Measurements from ENCODE around the gene SH2D2A.

SH2D2A gene

DNA sequence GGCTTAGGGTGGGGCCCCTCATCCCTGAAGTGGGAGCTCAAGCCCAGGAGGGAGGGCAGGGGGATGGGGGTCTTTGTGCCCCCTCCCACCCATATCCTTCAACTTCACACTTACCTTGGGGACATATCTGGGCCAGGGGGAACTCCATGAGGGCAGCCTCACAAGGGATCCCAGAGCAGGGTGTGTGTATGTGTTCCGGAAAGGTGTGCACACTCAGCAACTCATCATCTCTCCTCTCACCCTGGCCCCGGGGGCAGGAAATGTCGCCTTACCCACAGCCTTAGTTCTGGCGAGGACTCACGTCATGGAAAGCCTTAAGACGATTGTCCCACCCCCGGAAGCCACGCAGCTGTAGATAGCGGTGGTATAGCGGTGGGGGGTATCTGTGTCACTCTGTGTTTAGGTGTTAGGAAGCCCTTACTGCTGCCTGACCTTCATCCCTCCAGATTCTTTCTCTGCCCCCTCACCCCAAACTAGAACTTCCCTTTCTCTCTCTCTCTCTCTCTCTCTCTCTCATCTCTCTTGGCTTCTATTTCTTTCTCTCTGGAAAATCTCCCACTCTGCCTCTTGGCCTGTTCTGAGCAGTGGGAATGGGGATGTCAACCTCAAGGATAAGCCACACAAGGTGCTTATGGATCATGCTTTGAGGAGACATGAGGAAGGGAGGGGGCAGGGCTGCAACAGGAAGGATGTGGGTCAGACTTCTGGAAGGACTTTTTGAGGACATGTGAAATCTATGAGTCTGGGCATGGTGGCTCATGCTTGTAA lies at the start of gene SH2D2A:
Gene SH2D2A, minus strand, starts transcription at position 288 of the 768 bp plus-strand sequence. Its CDS starts 140 bp downstream, at position 148.
- H3K4me3 ChIP-seq (ENCODE audit: low read length), result no peak within 1 kb of the TSS
- peaks cover 29% of the 10 kb centered on the region for H3K4me1 ChIP-seq (ENCODE audit: control insufficient read depth, insufficient read depth, low read length)
- DNase-seq (ENCODE audit: low read depth), result no peak
- no peaks in the 10 kb centered on the region for H3K9me3 ChIP-seq (ENCODE audit: control insufficient read depth, low read length)
- H3K36me3 ChIP-seq (ENCODE audit: control insufficient read depth, insufficient read depth, low read length, severe bottlenecking), result no peaks in the 10 kb centered on the region
- no peaks in the 10 kb centered on the region for H3K27me3 ChIP-seq (replicated peaks; ENCODE audit: control insufficient read depth, insufficient read depth, low read length)
- no peak within 1 kb of the TSS for H3K9ac ChIP-seq (ENCODE audit: low read length)

DNA sequence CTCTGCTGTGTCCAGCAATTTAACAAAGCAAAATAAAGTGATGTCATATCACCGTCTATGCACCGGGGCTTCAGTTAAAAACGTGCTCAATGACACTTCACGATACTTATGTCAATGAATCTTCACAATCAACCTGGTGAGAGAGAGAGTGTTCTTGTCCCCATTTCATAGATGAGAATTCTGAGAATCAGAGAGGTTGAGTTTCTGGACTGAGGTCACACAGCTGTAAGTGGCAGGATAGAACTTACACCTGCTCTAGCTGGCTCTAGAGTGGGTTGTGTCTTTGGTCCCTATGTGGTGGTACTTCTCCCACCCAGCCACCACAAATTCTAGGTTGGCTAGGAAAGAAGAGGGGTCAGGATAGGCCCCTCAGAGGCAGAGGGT lies 49.2 kb upstream of the SH2D2A start:
- H3K27me3 ChIP-seq (replicated peaks; ENCODE audit: control insufficient read depth, insufficient read depth, low read length), result peaks cover 42% of the 10 kb centered on the region
- no peaks in the 10 kb centered on the region for H3K36me3 ChIP-seq (ENCODE audit: control insufficient read depth, insufficient read depth, low read length, severe bottlenecking)
- no peak overlapping the region for H3K9ac ChIP-seq (ENCODE audit: low read length)
- no peak for DNase-seq (ENCODE audit: low read depth)
- peaks cover 8% of the 10 kb centered on the region for H3K4me1 ChIP-seq (ENCODE audit: control insufficient read depth, insufficient read depth, low read length)
- H3K9me3 ChIP-seq (ENCODE audit: control insufficient read depth, low read length), result no peaks in the 10 kb centered on the region
- no peak overlapping the region for H3K4me3 ChIP-seq (ENCODE audit: low read length)

DNA sequence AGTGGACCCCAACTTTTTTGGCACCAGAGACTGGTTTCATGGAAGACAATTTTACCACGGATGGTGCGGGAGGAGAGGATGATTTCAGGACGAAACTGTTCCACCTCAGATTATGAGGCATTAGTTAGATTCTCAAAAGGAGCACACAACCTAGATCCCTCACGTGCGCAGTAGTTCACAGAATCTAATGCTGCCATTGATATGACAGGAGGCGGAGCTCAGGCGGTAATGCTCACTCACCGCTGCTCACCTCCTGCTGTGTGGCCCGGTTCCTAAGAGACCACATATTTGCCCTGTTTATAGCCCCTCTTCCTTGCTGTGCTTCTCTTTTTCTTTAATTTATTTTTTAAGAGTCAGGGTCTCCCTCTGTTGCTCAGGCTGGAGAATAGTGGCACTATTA lies 48.6 kb upstream of the SH2D2A start:
- Histone ChIP-seq H3K4me3 (ENCODE audit: low read length) (no peak overlapping the region), H3K9ac (ENCODE audit: low read length) (no peak overlapping the region), H3K27me3 (replicated peaks; ENCODE audit: control insufficient read depth, insufficient read depth, low read length) (peaks cover 44% of the 10 kb centered on the region), H3K4me1 (ENCODE audit: control insufficient read depth, insufficient read depth, low read length) (peaks cover 4% of the 10 kb centered on the region), H3K9me3 (ENCODE audit: control insufficient read depth, low read length) (no peaks in the 10 kb centered on the region), H3K36me3 (ENCODE audit: control insufficient read depth, insufficient read depth, low read length, severe bottlenecking) (no peaks in the 10 kb centered on the region)
- DNase-seq (ENCODE audit: low read depth), result no peak

DNA sequence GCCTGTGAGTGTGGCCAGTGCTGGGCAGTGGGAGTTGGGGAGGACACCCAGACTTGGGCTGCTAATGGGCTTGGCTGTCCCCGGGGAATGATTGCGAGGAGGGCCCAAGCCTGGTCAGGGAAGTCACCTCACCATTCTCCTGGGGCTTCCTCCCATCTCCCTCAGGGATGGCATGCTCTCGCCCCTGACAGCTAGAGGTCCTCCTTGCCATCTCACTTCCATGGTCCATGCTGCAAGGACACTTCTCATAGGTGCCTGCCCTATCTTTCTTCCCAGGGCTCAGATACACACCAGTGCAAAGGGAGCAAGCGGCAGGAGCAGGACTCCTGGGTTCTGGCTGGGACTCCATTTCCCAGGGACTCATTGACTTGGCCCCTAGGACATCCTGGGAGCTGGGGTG lies 48.1 kb upstream of the SH2D2A start:
- H3K4me3 ChIP-seq (ENCODE audit: low read length), result no peak overlapping the region
- no peak overlapping the region for H3K9ac ChIP-seq (ENCODE audit: low read length)
- H3K36me3 ChIP-seq (ENCODE audit: control insufficient read depth, insufficient read depth, low read length, severe bottlenecking), result no peaks in the 10 kb centered on the region
- H3K4me1 ChIP-seq (ENCODE audit: control insufficient read depth, insufficient read depth, low read length), result peaks cover 6% of the 10 kb centered on the region
- DNase-seq (ENCODE audit: low read depth), result no peak
- H3K27me3 ChIP-seq (replicated peaks; ENCODE audit: control insufficient read depth, insufficient read depth, low read length), result peaks cover 47% of the 10 kb centered on the region
- H3K9me3 ChIP-seq (ENCODE audit: control insufficient read depth, low read length), result no peaks in the 10 kb centered on the region

DNA sequence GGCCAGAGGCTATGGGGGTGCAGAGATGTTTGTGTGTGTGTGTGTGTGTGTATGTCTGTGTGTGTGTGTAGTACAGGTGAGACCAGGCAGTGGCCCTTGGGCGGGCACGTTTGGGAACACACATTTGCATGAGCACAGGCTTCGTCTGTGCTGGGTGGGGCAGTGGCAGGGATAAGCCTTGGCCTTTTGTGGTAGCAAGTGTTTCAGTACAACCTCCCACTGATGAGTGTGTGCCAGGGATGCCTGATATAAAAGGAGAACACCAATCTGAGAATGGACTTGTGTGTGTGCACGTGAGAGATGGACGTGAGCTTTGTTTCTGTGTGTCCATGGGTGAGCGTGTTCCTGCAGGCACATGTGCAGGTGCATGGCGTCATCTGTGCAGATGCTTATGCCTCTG lies 47.0 kb upstream of the SH2D2A start:
- Histone ChIP-seq H3K36me3 (ENCODE audit: control insufficient read depth, insufficient read depth, low read length, severe bottlenecking) (no peaks in the 10 kb centered on the region), H3K4me1 (ENCODE audit: control insufficient read depth, insufficient read depth, low read length) (peaks cover 14% of the 10 kb centered on the region), H3K9me3 (ENCODE audit: control insufficient read depth, low read length) (no peaks in the 10 kb centered on the region), H3K4me3 (ENCODE audit: low read length) (no peak overlapping the region), H3K9ac (ENCODE audit: low read length) (no peak overlapping the region), H3K27me3 (replicated peaks; ENCODE audit: control insufficient read depth, insufficient read depth, low read length) (peaks cover 56% of the 10 kb centered on the region)
- no peak for DNase-seq (ENCODE audit: low read depth)

DNA sequence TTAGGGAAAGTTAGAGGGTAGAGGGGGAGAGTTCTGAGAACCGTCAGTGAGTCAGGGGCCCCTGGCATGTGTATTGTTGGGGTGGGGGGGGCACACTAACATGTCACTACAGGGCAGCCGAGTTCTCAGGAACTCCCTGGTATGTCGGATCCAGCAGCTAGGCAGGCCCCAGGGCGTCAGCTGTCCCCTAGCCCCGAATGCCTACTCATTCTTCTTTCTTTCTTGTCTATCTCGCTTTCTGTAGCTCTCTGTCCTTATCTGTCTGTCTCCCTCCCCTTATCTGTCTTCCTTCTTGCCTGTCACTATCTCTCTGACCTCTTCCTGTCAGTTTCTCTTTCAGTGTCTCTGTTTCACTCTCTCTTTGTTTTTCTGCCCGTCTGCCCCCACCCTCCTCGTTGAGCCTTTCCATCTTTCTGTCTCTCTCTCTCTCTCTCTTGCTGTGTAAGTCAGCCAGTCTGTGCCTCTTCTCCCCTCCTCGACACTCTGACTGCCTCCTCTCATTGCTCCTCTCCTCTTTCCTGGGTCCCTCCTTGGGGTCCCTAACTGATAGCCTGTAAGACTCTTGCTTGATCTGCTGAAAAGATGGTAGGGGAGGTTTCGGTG lies 46.5 kb upstream of the SH2D2A start:
- no peak overlapping the region for H3K4me3 ChIP-seq (ENCODE audit: low read length)
- H3K9ac ChIP-seq (ENCODE audit: low read length), result no peak overlapping the region
- H3K27me3 ChIP-seq (replicated peaks; ENCODE audit: control insufficient read depth, insufficient read depth, low read length), result peaks cover 62% of the 10 kb centered on the region
- H3K36me3 ChIP-seq (ENCODE audit: control insufficient read depth, insufficient read depth, low read length, severe bottlenecking), result no peaks in the 10 kb centered on the region
- H3K9me3 ChIP-seq (ENCODE audit: control insufficient read depth, low read length), result no peaks in the 10 kb centered on the region
- peaks cover 14% of the 10 kb centered on the region for H3K4me1 ChIP-seq (ENCODE audit: control insufficient read depth, insufficient read depth, low read length)
- DNase-seq (ENCODE audit: low read depth), result no peak

DNA sequence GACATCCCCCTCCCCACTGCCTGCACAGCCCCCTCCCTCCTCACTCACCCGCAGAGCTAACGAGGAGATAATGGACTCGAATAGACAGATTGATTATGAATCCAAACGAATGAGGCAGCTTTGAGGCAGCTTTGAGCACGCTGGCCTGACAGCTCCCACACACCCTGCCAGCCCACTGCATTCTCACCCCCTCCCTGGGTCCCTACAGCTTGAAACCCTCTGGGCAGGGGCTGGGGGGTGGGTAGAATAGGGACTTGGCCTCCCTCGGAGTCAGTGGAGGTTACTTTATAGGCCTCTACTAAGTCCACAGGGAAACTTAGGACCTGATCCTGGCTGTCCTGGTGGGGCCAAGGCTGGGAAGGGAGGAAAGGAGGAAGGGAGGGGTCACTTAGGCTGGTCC lies 45.9 kb upstream of the SH2D2A start:
- H3K27me3 ChIP-seq (replicated peaks; ENCODE audit: control insufficient read depth, insufficient read depth, low read length), result peaks cover 67% of the 10 kb centered on the region
- DNase-seq (ENCODE audit: low read depth), result no peak
- H3K9ac ChIP-seq (ENCODE audit: low read length), result no peak overlapping the region

DNA sequence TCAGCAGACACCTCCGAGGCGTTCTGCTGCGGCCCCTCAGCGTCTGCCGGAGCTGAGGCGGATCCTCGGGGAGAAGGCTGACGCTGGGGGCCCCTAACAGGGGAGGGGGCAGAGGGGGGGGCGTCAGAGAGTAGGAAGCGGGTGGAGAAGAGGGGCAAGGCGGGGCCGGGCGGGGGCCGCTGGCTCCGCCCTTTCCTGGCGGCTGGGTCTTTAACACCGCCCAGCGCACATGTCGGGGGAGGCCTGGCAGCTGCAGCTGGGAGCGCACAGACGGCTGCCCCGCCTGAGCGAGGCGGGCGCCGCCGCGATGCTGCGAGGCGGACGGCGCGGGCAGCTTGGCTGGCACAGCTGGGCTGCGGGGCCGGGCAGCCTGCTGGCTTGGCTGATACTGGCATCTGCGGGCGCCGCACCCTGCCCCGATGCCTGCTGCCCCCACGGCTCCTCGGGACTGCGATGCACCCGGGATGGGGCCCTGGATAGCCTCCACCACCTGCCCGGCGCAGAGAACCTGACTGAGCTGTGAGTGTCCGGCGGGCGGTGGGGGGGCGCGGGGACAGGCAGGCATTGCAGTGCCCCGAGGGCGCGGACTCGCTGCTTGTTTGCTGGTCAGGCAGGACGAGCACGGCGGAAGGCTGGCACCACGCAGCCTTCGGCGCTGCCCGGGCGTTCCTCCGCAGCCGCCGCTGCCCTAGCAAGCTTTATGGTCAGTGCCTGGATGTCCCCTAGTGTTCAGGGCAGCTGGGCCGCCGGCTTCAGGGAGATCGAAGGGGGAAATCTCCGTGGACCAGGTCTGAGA lies 44.2 kb upstream of the SH2D2A start, which contains the start of gene NTRK1:
Gene NTRK1, plus strand, starts transcription at position 238 of the 796 bp plus-strand sequence. Its CDS starts 70 bp downstream, at position 308.
- Histone ChIP-seq H3K4me1 (ENCODE audit: control insufficient read depth, insufficient read depth, low read length) (peaks cover 14% of the 10 kb centered on the region), H3K9me3 (ENCODE audit: control insufficient read depth, low read length) (no peaks in the 10 kb centered on the region), H3K9ac (ENCODE audit: low read length) (no peak within 1 kb of the TSS), H3K27me3 (replicated peaks; ENCODE audit: control insufficient read depth, insufficient read depth, low read length) (peaks cover 69% of the 10 kb centered on the region), H3K36me3 (ENCODE audit: control insufficient read depth, insufficient read depth, low read length, severe bottlenecking) (no peaks in the 10 kb centered on the region), H3K4me3 (ENCODE audit: low read length) (peak within 1 kb of the TSS; percentile 71)
- DNase-seq (ENCODE audit: low read depth), result peak; percentile 71

More for the DNA sequence above, 45.9 kb upstream of the SH2D2A start:
- Histone ChIP-seq H3K4me1 (ENCODE audit: control insufficient read depth, insufficient read depth, low read length) (peaks cover 14% of the 10 kb centered on the region), H3K36me3 (ENCODE audit: control insufficient read depth, insufficient read depth, low read length, severe bottlenecking) (no peaks in the 10 kb centered on the region), H3K9me3 (ENCODE audit: control insufficient read depth, low read length) (no peaks in the 10 kb centered on the region), H3K4me3 (ENCODE audit: low read length) (no peak overlapping the region)

DNA sequence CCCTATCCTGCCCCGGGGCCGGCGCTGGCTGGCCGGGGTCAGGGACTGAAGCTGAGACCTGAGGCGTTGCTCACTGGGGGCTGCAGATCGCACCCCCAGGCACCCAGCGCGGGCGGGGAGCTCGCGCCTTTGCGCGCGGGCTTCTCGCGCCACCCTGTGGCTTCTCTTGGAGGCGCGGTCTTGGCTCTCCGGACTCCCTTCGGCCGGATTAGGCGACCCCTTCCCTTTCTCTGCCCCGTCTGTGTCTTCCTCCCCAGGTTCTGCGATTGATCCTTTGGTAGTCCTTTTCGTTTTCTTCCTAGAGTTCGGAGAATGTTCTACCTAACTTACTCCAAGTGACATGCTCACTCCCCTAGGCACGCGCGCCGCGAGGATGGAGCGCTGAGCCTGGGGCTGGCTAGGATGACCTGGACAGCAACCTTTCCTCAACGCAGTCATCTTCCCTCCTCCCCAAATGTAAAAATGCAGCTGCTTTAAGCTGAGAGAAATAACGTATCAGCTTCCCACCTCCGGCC lies 43.5 kb upstream of the SH2D2A start:
- H3K27me3 ChIP-seq (replicated peaks; ENCODE audit: control insufficient read depth, insufficient read depth, low read length), result peaks cover 64% of the 10 kb centered on the region
- no peak overlapping the region for H3K9ac ChIP-seq (ENCODE audit: low read length)
- peak; percentile 82 for DNase-seq (ENCODE audit: low read depth)
- peak overlapping the region; percentile 71 for H3K4me3 ChIP-seq (ENCODE audit: low read length)
- peaks cover 14% of the 10 kb centered on the region for H3K4me1 ChIP-seq (ENCODE audit: control insufficient read depth, insufficient read depth, low read length)
- no peaks in the 10 kb centered on the region for H3K9me3 ChIP-seq (ENCODE audit: control insufficient read depth, low read length)
- H3K36me3 ChIP-seq (ENCODE audit: control insufficient read depth, insufficient read depth, low read length, severe bottlenecking), result no peaks in the 10 kb centered on the region

DNA sequence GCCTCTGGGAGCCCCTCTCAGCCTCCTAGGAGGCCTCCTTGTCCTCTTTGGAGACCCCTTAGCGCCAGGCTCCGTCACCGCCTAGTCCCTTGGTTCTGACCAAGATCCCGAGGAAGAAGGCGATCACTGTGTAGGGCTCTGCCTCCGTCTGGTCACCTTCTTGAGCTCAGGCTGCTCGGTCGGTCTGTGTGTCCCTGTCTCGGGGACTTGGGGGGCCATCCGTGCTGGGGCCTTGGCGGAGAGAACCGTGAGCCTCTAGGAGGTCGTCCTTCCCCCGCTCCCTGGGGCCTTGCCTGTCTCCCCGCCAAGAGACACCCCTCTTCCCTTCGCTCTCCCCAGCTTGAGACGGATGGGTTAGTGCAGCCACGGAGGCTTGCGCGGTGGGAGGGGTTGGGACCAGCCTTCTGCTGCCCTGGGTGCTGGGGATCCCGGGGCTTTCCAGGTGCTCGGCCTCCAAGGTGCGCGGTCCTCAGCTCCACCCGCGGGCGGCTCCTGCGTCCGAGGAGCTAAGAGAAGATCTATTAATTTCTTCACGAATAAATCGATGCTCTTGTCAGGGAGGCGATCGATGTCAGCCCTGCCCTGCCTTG lies 43.0 kb upstream of the SH2D2A start:
- Histone ChIP-seq H3K9ac (ENCODE audit: low read length) (no peak overlapping the region), H3K4me1 (ENCODE audit: control insufficient read depth, insufficient read depth, low read length) (peaks cover 14% of the 10 kb centered on the region), H3K4me3 (ENCODE audit: low read length) (peak overlapping the region; percentile 71), H3K9me3 (ENCODE audit: control insufficient read depth, low read length) (no peaks in the 10 kb centered on the region), H3K27me3 (replicated peaks; ENCODE audit: control insufficient read depth, insufficient read depth, low read length) (peaks cover 59% of the 10 kb centered on the region), H3K36me3 (ENCODE audit: control insufficient read depth, insufficient read depth, low read length, severe bottlenecking) (no peaks in the 10 kb centered on the region)
- DNase-seq (ENCODE audit: low read depth), result peak; percentile 55

Measured in adipocyte (in vitro differentiated cells).